ENCODE results near the gene MNX1. TPM values are rescaled to one million over a fixed set of nuclear protein-coding genes. Genes with fewer than 3 reads are reported as not detected.
A peak's percentile ranks its signal among the peaks of the same experiment; 100 is the strongest.

Gene MNX1
- total and polyA plus RNA-seq, 10 of the 15 experiments (the other 5 are each of a cell fraction or from before 2014, with no cell fraction given) = 0.22 to 2.7 (median 1.3) TPM; not detected in 1

- TF ChIP-seq NKRF (conservative IDR thresholded peaks at IDR 0.05) (peak; percentile 91), ZSCAN29 (IDR thresholded peaks at IDR 0.05) (no peak), CREM (IDR thresholded peaks at IDR 0.05; ENCODE audit: low read depth) (no peak), SMAD1 (IDR thresholded peaks at IDR 0.05; ENCODE audit: low read depth, partially characterized antibody) (no peak), POLR2AphosphoS5 (IDR thresholded peaks at IDR 0.05; ENCODE audit: low read length) (no peak), HDAC6 (IDR thresholded peaks at IDR 0.05; ENCODE audit: unreplicated experiment) (peak; percentile 2), ZNF384 (IDR thresholded peaks at IDR 0.05; ENCODE audit: borderline replicate concordance, low read depth, low read length) (no peak), RBBP5 (conservative IDR thresholded peaks at IDR 0.05) (no peak), PAX5 (IDR thresholded peaks at IDR 0.05; ENCODE audit: borderline replicate concordance, low read depth, low read length) (peak; percentile 91), POLR2A (IDR thresholded peaks at IDR 0.05; ENCODE audit: low read depth, low read length) (no peak), POU2F2 (IDR thresholded peaks at IDR 0.05; ENCODE audit: borderline replicate concordance, low read depth, low read length) (no peak), RELA (IDR thresholded peaks at IDR 0.05; ENCODE audit: borderline replicate concordance, partially characterized antibody) (no peak), CBX3 (IDR thresholded peaks at IDR 0.05; ENCODE audit: borderline replicate concordance, low read depth) (no peak), ATF3 (IDR thresholded peaks at IDR 0.05; ENCODE audit: borderline replicate concordance, extremely low read depth, low read depth, low read length) (no peak), CHD1 (IDR thresholded peaks at IDR 0.05; ENCODE audit: low read depth, low read length) (no peak)
- TF ChIP-seq, protein P1, sequence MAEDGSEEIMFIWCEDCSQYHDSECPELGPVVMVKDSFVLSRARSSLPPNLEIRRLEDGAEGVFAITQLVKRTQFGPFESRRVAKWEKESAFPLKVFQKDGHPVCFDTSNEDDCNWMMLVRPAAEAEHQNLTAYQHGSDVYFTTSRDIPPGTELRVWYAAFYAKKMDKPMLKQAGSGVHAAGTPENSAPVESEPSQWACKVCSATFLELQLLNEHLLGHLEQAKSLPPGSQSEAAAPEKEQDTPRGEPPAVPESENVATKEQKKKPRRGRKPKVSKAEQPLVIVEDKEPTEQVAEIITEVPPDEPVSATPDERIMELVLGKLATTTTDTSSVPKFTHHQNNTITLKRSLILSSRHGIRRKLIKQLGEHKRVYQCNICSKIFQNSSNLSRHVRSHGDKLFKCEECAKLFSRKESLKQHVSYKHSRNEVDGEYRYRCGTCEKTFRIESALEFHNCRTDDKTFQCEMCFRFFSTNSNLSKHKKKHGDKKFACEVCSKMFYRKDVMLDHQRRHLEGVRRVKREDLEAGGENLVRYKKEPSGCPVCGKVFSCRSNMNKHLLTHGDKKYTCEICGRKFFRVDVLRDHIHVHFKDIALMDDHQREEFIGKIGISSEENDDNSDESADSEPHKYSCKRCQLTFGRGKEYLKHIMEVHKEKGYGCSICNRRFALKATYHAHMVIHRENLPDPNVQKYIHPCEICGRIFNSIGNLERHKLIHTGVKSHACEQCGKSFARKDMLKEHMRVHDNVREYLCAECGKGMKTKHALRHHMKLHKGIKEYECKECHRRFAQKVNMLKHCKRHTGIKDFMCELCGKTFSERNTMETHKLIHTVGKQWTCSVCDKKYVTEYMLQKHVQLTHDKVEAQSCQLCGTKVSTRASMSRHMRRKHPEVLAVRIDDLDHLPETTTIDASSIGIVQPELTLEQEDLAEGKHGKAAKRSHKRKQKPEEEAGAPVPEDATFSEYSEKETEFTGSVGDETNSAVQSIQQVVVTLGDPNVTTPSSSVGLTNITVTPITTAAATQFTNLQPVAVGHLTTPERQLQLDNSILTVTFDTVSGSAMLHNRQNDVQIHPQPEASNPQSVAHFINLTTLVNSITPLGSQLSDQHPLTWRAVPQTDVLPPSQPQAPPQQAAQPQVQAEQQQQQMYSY (CRISPR knock-in tag; IDR thresholded peaks at IDR 0.05) = no peak
- TF ChIP-seq, protein P2, sequence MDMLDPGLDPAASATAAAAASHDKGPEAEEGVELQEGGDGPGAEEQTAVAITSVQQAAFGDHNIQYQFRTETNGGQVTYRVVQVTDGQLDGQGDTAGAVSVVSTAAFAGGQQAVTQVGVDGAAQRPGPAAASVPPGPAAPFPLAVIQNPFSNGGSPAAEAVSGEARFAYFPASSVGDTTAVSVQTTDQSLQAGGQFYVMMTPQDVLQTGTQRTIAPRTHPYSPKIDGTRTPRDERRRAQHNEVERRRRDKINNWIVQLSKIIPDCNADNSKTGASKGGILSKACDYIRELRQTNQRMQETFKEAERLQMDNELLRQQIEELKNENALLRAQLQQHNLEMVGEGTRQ (IDR thresholded peaks at IDR 0.05; ENCODE audit: borderline replicate concordance, low read depth, low read length) = no peak
Observed at GRCh38 chr7:157009778-157010587, 480 bp downstream of the MNX1 start (continued).
